ENCODE results near the gene TTC28. TPM values are rescaled to one million over a fixed set of nuclear protein-coding genes. Genes with fewer than 3 reads are reported as not detected.

Gene TTC28
- total and polyA plus RNA-seq, 2 donors (not counting 3 experiments of a cell fraction or from before 2014, with no cell fraction given): 16.5 to 51.1 TPM

- no peak for FAIRE-seq
These were observed 427.1 kb downstream of the TTC28 start for GRCh38 chr22:28252539-28252938.

More at GRCh38 chr22:28252539-28252938, 427.1 kb downstream of the TTC28 start:
- no peaks in the 10 kb centered on the region for H3K4me1 ChIP-seq (ENCODE audit: control insufficient read depth, extremely low read depth, insufficient read depth, low read length)
- no peak overlapping the region for H3K4me2 ChIP-seq (ENCODE audit: insufficient read depth, low read length)
- H3K27ac ChIP-seq (ENCODE audit: insufficient read depth, low read depth, low read length): no peak overlapping the region
- no peak overlapping the region for H2AFZ ChIP-seq (ENCODE audit: low read depth, low read length)
- intact Hi-C loops (cut with micrococcal nuclease) (loop anchor here (2.0 kb wide), 1 partner anchor 190 kb away; no protein-coding TSS in a partner anchor), dilution Hi-C loops (cut with MboI; ENCODE audit: extremely low pct_ligation_motif_present, low sequenced_read_pairs) (no loop called here)
- no peaks in the 10 kb centered on the region for H3K36me3 ChIP-seq (ENCODE audit: control insufficient read depth in 2 of 2, extremely low read depth in 1 of 2, insufficient read depth in 2 of 2, low read length in 2 of 2)
- no peaks in the 10 kb centered on the region for H3K9me1 ChIP-seq (replicated peaks; ENCODE audit: control insufficient read depth, extremely low read depth, insufficient read depth, low read length)
- no peak for TF ChIP-seq MYC (IDR thresholded peaks at IDR 0.05; ENCODE audit: low read depth, low read length)
- no peak for TF ChIP-seq JUN (IDR thresholded peaks at IDR 0.05; ENCODE audit: borderline replicate concordance, insufficient read depth, insufficient read length, low read depth)
- TF ChIP-seq CTCF (IDR thresholded peaks at IDR 0.05; ENCODE audit: extremely low read depth in 1 of 2, insufficient read depth in 1 of 2, low read depth in 1 of 2, low read length in 2 of 2): no peak
- TF ChIP-seq POLR2AphosphoS5 (IDR thresholded peaks at IDR 0.05; ENCODE audit: insufficient read depth, low read depth, low read length): no peak
- no peak for TF ChIP-seq EZH2 (IDR thresholded peaks at IDR 0.05; ENCODE audit: borderline replicate concordance, low read depth, low read length, severe bottlenecking)
- TF ChIP-seq MAX (IDR thresholded peaks at IDR 0.05; ENCODE audit: insufficient read depth, insufficient read length): no peak
- no peak for TF ChIP-seq FOS (IDR thresholded peaks at IDR 0.05; ENCODE audit: borderline replicate concordance, insufficient read depth, low read length)
- H3K27me3 ChIP-seq (ENCODE audit: control insufficient read depth in 2 of 2, insufficient read depth in 2 of 2, low read length in 2 of 2): no peaks in the 10 kb centered on the region
- H3K4me3 ChIP-seq (replicated peaks in 1 of 3; ENCODE audit: insufficient read depth in 1 of 3, low read depth in 1 of 3, low read length in 3 of 3): no peak overlapping the region
- no peaks in the 10 kb centered on the region for H4K20me1 ChIP-seq (replicated peaks; ENCODE audit: control insufficient read depth, extremely low read depth, insufficient read depth, low read length)
- no peak for DNase-seq (ENCODE audit: low read depth, low spot score)
- POLR2A ChIA-PET: no interaction called here
- CTCF ChIA-PET: interaction anchor here (0.6 to 3.4 kb wide), 32 partner anchors 8 to 577 kb away, joined by 3 to 23 read pairs (median 4); no protein-coding TSS in a partner anchor
- H3K9ac ChIP-seq (replicated peaks; ENCODE audit: extremely low read depth, insufficient read depth, low read length): no peak overlapping the region
- no peaks in the 10 kb centered on the region for H3K9me3 ChIP-seq (replicated peaks; ENCODE audit: control insufficient read depth, insufficient read depth, low read length)
- no TSS peak for BruUV-seq (replicated peaks)
- H3K79me2 ChIP-seq (ENCODE audit: control insufficient read depth, insufficient read depth, low read length): no peaks in the 10 kb centered on the region

Data from endothelial cell of umbilical vein (primary cell).